ENCODE results near the gene LGR4.

- TF ChIP-seq, protein P1, sequence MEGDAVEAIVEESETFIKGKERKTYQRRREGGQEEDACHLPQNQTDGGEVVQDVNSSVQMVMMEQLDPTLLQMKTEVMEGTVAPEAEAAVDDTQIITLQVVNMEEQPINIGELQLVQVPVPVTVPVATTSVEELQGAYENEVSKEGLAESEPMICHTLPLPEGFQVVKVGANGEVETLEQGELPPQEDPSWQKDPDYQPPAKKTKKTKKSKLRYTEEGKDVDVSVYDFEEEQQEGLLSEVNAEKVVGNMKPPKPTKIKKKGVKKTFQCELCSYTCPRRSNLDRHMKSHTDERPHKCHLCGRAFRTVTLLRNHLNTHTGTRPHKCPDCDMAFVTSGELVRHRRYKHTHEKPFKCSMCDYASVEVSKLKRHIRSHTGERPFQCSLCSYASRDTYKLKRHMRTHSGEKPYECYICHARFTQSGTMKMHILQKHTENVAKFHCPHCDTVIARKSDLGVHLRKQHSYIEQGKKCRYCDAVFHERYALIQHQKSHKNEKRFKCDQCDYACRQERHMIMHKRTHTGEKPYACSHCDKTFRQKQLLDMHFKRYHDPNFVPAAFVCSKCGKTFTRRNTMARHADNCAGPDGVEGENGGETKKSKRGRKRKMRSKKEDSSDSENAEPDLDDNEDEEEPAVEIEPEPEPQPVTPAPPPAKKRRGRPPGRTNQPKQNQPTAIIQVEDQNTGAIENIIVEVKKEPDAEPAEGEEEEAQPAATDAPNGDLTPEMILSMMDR (IDR thresholded peaks at IDR 0.05), result no peak
- TF ChIP-seq POLR2AphosphoS5 (IDR thresholded peaks at IDR 0.05) (no peak), POLR2A (IDR thresholded peaks at IDR 0.05) (no peak), EP300 (IDR thresholded peaks at IDR 0.05; ENCODE audit: low read depth) (no peak)
These were observed 7.7 kb downstream of the LGR4 start for GRCh38 chr11:27464909-27465308.
